Measurements from ENCODE around the gene PCBD1. TPM values are rescaled to one million over a fixed set of nuclear protein-coding genes. Genes with fewer than 3 reads are reported as not detected.

Gene PCBD1
- total RNA-seq, 1 donor from 2014 or later = 23.9 TPM

DNA sequence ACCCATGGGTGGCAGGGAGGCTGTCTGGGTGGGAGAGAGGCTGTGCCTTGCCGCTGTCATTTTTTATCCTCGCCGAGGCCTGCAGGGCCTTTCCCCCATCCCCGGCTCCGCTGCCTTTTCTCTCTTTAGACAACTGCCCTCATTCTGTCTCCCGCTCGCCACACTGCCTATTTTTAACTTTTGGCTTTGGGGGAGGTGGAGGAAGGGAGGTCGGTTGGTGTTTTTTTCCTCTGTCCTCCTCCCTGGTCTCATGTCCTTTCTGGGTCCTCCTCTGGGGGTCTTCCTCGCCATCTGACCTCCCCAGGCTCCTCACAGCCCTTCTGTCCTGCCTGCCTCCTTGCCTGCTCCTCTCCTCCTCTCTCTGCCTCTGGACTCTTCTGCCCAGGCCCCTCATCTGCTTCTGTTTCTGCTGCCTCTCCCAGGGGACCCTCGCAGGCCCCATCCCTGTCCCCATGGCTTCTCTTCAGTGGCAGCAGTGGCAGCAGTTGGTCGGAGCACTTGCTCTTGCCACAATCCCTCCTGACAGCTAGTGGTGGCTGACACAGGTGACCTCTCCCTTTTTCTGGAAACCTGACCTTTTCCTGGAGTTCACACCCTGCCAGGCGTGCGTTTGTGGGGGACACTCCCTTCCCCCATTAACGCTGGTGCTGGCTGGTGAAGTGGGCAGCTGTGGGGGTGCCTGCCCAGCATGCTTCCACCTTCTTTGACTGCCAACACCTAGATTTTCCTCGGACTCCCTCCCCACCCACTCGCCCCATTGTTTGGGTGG lies 19.5 kb upstream of the PCBD1 start:
- H3K36me3 Mint-ChIP-seq (ENCODE audit: low read depth, unreplicated experiment) = peaks cover 5% of the 10 kb centered on the region
- H3K27ac Mint-ChIP-seq (ENCODE audit: unreplicated experiment) = no peak overlapping the region
- peaks cover 7% of the 10 kb centered on the region for H3K27me3 Mint-ChIP-seq (ENCODE audit: unreplicated experiment)
- H3K4me3 Mint-ChIP-seq (ENCODE audit: unreplicated experiment) = no peak overlapping the region
- peaks cover 6% of the 10 kb centered on the region for H3K4me1 Mint-ChIP-seq (ENCODE audit: unreplicated experiment)
- TF ChIP-seq, protein P1, sequence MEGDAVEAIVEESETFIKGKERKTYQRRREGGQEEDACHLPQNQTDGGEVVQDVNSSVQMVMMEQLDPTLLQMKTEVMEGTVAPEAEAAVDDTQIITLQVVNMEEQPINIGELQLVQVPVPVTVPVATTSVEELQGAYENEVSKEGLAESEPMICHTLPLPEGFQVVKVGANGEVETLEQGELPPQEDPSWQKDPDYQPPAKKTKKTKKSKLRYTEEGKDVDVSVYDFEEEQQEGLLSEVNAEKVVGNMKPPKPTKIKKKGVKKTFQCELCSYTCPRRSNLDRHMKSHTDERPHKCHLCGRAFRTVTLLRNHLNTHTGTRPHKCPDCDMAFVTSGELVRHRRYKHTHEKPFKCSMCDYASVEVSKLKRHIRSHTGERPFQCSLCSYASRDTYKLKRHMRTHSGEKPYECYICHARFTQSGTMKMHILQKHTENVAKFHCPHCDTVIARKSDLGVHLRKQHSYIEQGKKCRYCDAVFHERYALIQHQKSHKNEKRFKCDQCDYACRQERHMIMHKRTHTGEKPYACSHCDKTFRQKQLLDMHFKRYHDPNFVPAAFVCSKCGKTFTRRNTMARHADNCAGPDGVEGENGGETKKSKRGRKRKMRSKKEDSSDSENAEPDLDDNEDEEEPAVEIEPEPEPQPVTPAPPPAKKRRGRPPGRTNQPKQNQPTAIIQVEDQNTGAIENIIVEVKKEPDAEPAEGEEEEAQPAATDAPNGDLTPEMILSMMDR (IDR thresholded peaks at IDR 0.05; ENCODE audit: unreplicated experiment) = no peak
- no peak for DNase-seq (ENCODE audit: low spot score)
- no peaks in the 10 kb centered on the region for H3K9me3 Mint-ChIP-seq (ENCODE audit: unreplicated experiment)

DNA sequence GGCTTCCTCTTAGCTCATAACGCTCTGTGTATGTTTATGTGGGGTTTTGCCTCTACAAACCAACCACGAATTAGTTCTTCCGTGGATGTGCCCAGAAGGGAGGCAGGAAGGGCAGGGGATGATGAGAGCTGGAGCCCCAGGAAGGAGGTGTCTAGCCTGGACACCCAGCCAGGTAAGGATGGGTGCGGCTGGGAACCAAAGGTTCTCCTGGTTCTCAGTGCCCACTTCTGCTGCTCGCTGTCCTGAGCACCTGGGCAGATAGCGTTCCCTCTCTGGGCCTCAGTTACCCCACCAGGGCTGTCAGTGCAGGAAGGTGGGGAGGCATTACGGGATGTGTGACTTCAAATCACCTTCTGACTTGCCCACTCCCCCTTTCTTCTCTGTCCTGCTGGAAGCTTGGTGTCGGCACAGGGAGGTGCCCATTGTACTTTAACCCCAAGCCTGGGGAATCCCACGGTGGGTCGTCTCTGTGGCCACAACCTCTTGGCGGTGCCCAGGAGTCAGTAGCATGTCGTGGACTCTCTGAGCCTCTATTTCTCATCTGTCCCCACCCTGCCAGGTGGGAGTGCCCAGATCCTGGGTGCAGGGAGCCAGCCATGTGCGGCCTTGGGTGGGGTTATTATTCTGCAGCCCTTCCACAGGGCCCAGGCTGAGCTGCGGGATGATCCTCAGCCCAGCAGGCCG lies 18.7 kb upstream of the PCBD1 start:
- peaks cover 5% of the 10 kb centered on the region for H3K36me3 Mint-ChIP-seq (ENCODE audit: low read depth, unreplicated experiment)
- H3K27ac Mint-ChIP-seq (ENCODE audit: unreplicated experiment) = no peak overlapping the region
- no peak overlapping the region for H3K4me3 Mint-ChIP-seq (ENCODE audit: unreplicated experiment)
- DNase-seq (ENCODE audit: low spot score) = no peak
- no peaks in the 10 kb centered on the region for H3K9me3 Mint-ChIP-seq (ENCODE audit: unreplicated experiment)
- peaks cover 7% of the 10 kb centered on the region for H3K27me3 Mint-ChIP-seq (ENCODE audit: unreplicated experiment)
- peaks cover 6% of the 10 kb centered on the region for H3K4me1 Mint-ChIP-seq (ENCODE audit: unreplicated experiment)
- TF ChIP-seq, protein P1 (IDR thresholded peaks at IDR 0.05; ENCODE audit: unreplicated experiment) = no peak

DNA sequence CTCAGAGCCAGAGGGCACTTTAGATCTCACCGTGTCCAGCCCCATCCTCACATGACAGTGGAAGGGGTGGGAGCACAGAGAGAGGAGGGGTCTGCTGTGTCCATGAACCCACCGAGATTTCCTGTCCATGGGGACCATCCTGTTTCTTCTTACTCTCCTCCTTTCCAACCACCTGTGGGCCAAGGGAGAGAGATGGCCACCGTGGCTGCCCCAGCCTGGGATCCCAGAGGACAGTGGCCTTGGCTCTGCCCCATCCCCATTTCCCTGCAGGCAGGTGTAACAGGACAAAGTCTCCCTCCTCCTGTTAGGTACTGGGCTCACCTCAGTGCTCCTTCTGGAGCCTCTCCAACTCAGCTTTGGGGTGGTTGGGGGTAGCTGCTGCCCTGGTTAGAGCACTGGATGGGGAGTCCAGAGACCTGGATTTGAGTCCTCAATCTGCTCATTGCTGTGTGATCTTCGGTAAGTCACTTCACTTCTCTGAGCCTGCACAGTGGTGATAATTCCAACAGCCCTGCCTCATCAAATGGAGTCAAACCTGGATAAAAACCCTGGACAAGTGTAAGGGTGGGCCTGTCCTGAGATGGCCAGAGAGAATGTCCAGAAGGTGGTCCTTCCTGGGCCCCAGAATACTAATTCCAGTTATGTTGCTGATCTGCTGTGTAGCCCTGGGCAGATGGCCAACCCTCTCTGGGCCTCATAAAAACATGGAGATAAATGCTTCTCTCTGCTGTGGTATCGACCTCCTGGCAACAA lies 17.8 kb upstream of the PCBD1 start:
- Mint-ChIP-seq H3K27me3 (ENCODE audit: unreplicated experiment) (peaks cover 7% of the 10 kb centered on the region), H3K9me3 (ENCODE audit: unreplicated experiment) (no peaks in the 10 kb centered on the region), H3K27ac (ENCODE audit: unreplicated experiment) (no peak overlapping the region), H3K36me3 (ENCODE audit: low read depth, unreplicated experiment) (peaks cover 5% of the 10 kb centered on the region), H3K4me1 (ENCODE audit: unreplicated experiment) (peaks cover 6% of the 10 kb centered on the region), H3K4me3 (ENCODE audit: unreplicated experiment) (no peak overlapping the region)
- no peak for DNase-seq (ENCODE audit: low spot score)
- TF ChIP-seq, protein P1 (IDR thresholded peaks at IDR 0.05; ENCODE audit: unreplicated experiment) = no peak

DNA sequence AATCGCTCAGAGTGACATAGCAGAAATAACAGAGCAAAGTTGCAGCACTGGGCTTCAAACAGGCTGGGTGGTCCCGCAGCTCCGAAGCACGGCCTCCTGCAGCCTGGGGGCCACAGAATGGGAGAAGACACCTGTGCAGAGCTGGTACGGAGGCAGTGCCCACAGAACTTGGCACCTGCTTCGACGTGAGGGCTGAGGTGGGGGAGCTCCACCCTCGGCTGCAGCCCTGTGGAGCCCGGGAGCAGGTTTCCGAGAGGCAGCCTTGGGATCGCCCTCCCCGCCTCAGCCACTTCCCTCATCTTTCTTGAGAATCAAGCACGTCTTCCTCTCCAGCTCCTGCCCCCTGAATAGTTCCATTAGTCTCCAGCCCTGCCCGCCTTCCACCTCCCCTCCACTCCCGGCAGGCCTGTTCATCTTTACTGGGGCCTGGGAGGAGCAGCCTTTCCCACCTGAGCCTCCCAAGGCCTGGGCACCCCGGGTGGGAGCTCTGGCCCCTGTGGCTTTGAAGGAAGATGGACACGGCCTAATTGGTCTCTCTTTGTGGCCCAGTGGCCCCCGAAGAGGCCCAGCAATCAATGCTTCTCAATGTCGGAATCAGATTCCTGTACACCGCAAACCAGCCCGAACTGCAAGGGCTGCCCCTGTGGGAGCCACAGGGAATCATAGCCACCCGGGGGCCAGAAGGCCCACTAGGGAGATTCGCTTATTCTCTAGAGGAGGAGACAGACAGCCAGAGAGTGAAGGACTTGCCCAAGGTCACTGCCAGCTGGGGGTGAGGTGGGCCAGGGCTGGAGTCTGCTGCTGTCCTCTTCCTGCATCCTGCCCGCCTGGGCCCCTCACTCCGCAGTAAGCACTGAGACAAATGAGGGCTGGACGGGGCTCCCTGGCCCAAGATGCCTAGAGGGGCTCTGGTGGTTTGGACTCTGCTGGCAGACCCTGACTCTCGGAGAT lies 17.0 kb upstream of the PCBD1 start:
- Mint-ChIP-seq H3K27me3 (ENCODE audit: unreplicated experiment) (peaks cover 9% of the 10 kb centered on the region), H3K36me3 (ENCODE audit: low read depth, unreplicated experiment) (peaks cover 5% of the 10 kb centered on the region), H3K27ac (ENCODE audit: unreplicated experiment) (no peak overlapping the region), H3K4me3 (ENCODE audit: unreplicated experiment) (no peak overlapping the region), H3K4me1 (ENCODE audit: unreplicated experiment) (peaks cover 9% of the 10 kb centered on the region), H3K9me3 (ENCODE audit: unreplicated experiment) (no peaks in the 10 kb centered on the region)
- TF ChIP-seq, protein P1 (IDR thresholded peaks at IDR 0.05; ENCODE audit: unreplicated experiment) = no peak
- no peak for DNase-seq (ENCODE audit: low spot score)

Measured in endothelial cell (in vitro differentiated cells).